ENCODE data around the gene DENND4A.

GRCh38 chr15:65666257-65666656, 125.8 kb downstream of the DENND4A start:
- TF ChIP-seq, protein P1, sequence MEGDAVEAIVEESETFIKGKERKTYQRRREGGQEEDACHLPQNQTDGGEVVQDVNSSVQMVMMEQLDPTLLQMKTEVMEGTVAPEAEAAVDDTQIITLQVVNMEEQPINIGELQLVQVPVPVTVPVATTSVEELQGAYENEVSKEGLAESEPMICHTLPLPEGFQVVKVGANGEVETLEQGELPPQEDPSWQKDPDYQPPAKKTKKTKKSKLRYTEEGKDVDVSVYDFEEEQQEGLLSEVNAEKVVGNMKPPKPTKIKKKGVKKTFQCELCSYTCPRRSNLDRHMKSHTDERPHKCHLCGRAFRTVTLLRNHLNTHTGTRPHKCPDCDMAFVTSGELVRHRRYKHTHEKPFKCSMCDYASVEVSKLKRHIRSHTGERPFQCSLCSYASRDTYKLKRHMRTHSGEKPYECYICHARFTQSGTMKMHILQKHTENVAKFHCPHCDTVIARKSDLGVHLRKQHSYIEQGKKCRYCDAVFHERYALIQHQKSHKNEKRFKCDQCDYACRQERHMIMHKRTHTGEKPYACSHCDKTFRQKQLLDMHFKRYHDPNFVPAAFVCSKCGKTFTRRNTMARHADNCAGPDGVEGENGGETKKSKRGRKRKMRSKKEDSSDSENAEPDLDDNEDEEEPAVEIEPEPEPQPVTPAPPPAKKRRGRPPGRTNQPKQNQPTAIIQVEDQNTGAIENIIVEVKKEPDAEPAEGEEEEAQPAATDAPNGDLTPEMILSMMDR (IDR thresholded peaks at IDR 0.05 in 4 of 5, conservative IDR thresholded peaks at IDR 0.05 in 1 of 5), result no peak
- TF ChIP-seq POLR2A (IDR thresholded peaks at IDR 0.05), result no peak
